Heart left ventricle (tissue), 16 donors: ENCODE data around the gene JMJD7. TPM values are rescaled to one million over a fixed set of nuclear protein-coding genes. Genes with fewer than 3 reads are reported as not detected.

Experiments used
- ATAC-seq, 4 donors: fragments of 200-7000 bp; cut with Tn5 transposase; one replicate each; pipeline ENCODE4 v1.9.1; 2020 to 2022; ENCODE audit warnings: moderate library complexity in 4 of 4, mild to moderate bottlenecking in 3 of 4, moderate number of reproducible peaks in 1 of 4
- DNase-seq, 5 donors: peaks; one replicate each; pipeline ENCODE4 v3.0.0-alpha.2; 2020
- H3K27ac ChIP-seq, 12 donors: fragments of 200-600 bp; sonication (generic) in 4 of 12; one replicate each; pipeline versions ENCODE4 v1.5.0 to v1.8.0; 2016 to 2022; ENCODE audit warnings: mild to moderate bottlenecking in 2 of 12
- H3K27me3 ChIP-seq, 9 donors: fragments of 200-600 bp; sonication (generic) in 2 of 9; one replicate each; pipeline versions ENCODE4 v1.5.1 to v1.8.0; 2016 to 2022; ENCODE audit warnings: mild to moderate bottlenecking in 3 of 9
- H3K36me3 ChIP-seq, 9 donors: fragments of 200-600 bp; sonication (generic) in 2 of 9; one replicate each; pipeline versions ENCODE4 v1.5.0 to v1.8.0; 2018 to 2022; ENCODE audit warnings: mild to moderate bottlenecking in 2 of 9
- H3K4me1 ChIP-seq, 12 donors: fragments of 200-600 bp; sonication (generic) in 4 of 12; one replicate each; pipeline versions ENCODE4 v1.5.0 to v1.8.0; 2016 to 2022; ENCODE audit warnings: mild to moderate bottlenecking in 3 of 12
- H3K4me3 ChIP-seq, 12 donors: fragments of 200-600 bp; sonication (generic) in 4 of 12; one replicate each; pipeline versions ENCODE4 v1.5.0 to v1.8.0; 2017 to 2022; ENCODE audit warnings: mild to moderate bottlenecking in 9 of 12, moderate library complexity in 4 of 12
- H3K9me3 ChIP-seq, 12 donors: fragments of 200-600 bp; sonication (generic) in 4 of 12; one replicate each; pipeline versions ENCODE4 v1.5.0 to v1.8.0; 2016 to 2022; ENCODE audit warnings: mild to moderate bottlenecking in 1 of 12
- CTCF ChIP-seq, 12 donors: fragments of 200-600 bp; sonication (generic) in 4 of 12; IDR thresholded peaks; one replicate each; pipeline versions ENCODE4 v1.5.0 to v1.8.0; 2018 to 2022; ENCODE audit warnings: antibody characterized with exemption in 12 of 12, mild to moderate bottlenecking in 5 of 12
- POLR2A ChIP-seq, 2 donors: fragments of 450-650 bp; IDR thresholded peaks; one replicate each; pipeline ENCODE4 v1.6.1; 2017; ENCODE audit warnings: antibody characterized with exemption in 2 of 2, mild to moderate bottlenecking in 2 of 2, moderate library complexity in 2 of 2
- WGBS, 4 donors: extraction: QIAGEN DNeasy Blood & Tissue Kit in 2 of 4; methylation state at CpG; one replicate each; pipeline versions ENCODE4 v1.1.5 to v1.1.7; 2013 to 2018; 5-methylcytosine and 5-hydroxymethylcytosine counted together
- intact Hi-C, 10 donors: fragments of 100-400 bp; cut with DNase I; formaldehyde crosslinking; loops; one replicate each; pipeline versions ENCODE4 v1.11.1 to v1.14.2; 2022
- polyA plus RNA-seq, 2 donors: library from polyadenylated mRNA; stranded (reverse); fragments of 200-250 nt; gene quantifications; one replicate each; pipeline ENCODE4 v1.2.3, GENCODE V29; 2013
- total RNA-seq, 9 donors: library from RNA; depleted of rRNA in 2 of 9; stranded (reverse); fragments of >200 nt in 2 of 9; fragmentation: NEBNext Ultra II Directional in 3 of 9; extraction: Animal tissue kit (Norgen Biotek cat#: 25700) in 3 of 9; gene quantifications; one replicate each; pipeline versions ENCODE4 v1.1.0 to v1.2.4, GENCODE V29; 2016 to 2023
- donor health status: ischemic (EF 13 %, LVEDD 7.1; RV severe dilation, severe dysfunction).
- donor health status: healthy with polysubstance abuse.
- donor health status: DM: no; HTN: yes; CAD: no.
- donor health status: DM: no; HTN: no; CAD: no.
- donor health status: ischemic (EF 25% LVEDD 6.9; RV normal size, moderate dysfunction).
- donor health status: ischemic (EF 25% LVEDD 5.7; RV mildly dilated, moderate dysfunction).
- donor health status: healthy.
- donor health status: DM: yes; HTN: yes; CAD: no.
- donor health status: ischemic (EF 35%, LVEDD 5.7; RV mildly dilated, moderate dysfunction).
- donor health status: nonischemic (EF 11% LVEDD 7.7; RV severe dilation, severe dysfunction).
- donor health status: DM: yes; HTN: yes; CAD: no.
- donor health status: PGD.
- donor health status: ischemic (EF 29% LVEDD 5.4; RV normal size, mild dysfunction).
- donor health status: nonischemic (EF 23%, LVEDD 6.1; RV moderate dilation, normal function).

The JMJD7 gene
- total and polyA plus RNA-seq, 11 donors: 5.4 to 20.6 (median 11.8) TPM

- ATAC-seq: no peak
- Histone ChIP-seq H3K9me3 (no peaks in the 10 kb centered on the region), H3K4me3 (no peak overlapping the region), H3K4me1 (no peaks in the 10 kb centered on the region), H3K27me3 (no peaks in the 10 kb centered on the region), H3K27ac (no peak overlapping the region), H3K36me3 (no peaks in the 10 kb centered on the region)
- intact Hi-C loops: no loop called here
- TF ChIP-seq POLR2A (IDR thresholded peaks at IDR 0.05) (no peak), CTCF (IDR thresholded peaks at IDR 0.05) (no peak)
- 85 to 89% (median 87%) methylated on average over 17 to 19 of the region's 19 CpGs for WGBS, 4 donors
- DNase-seq: no peak
These were observed 34.7 kb downstream of the JMJD7 start for GRCh38 chr15:41862515-41863116.

- DNase-seq: no peak
- intact Hi-C loops: no loop called here
- no peak overlapping the region for H3K4me3 ChIP-seq
These were observed 37.7 kb downstream of the JMJD7 start for GRCh38 chr15:41865490-41866055.

GRCh38 chr15:41866263-41866703 is 38.4 kb downstream of the JMJD7 start:
- WGBS, 4 donors: 75 to 100% (median 83%) methylated on average over 1 to 8 of the region's 8 CpGs
- no peaks in the 10 kb centered on the region for H3K36me3 ChIP-seq
- H3K27ac ChIP-seq: no peak overlapping the region
- ATAC-seq (no peak), DNase-seq (no peak)
- peaks cover 0 to 10% (median 0%) of the 10 kb centered on the region in 12 donors for H3K4me1 ChIP-seq
- intact Hi-C loops: no loop called here
- TF ChIP-seq CTCF (IDR thresholded peaks at IDR 0.05) (no peak), POLR2A (IDR thresholded peaks at IDR 0.05) (no peak)
- no peak overlapping the region for H3K4me3 ChIP-seq
- H3K9me3 ChIP-seq: no peaks in the 10 kb centered on the region
- no peaks in the 10 kb centered on the region for H3K27me3 ChIP-seq

More at GRCh38 chr15:41865490-41866055, 37.7 kb downstream of the JMJD7 start:
- H3K9me3 ChIP-seq: no peaks in the 10 kb centered on the region
- no peaks in the 10 kb centered on the region for H3K36me3 ChIP-seq
- H3K27me3 ChIP-seq: no peaks in the 10 kb centered on the region
- 90 to 95% (median 92%) methylated on average over 10 to 18 of the region's 18 CpGs for WGBS, 4 donors
- H3K4me1 ChIP-seq: peaks cover 0 to 3% (median 0%) of the 10 kb centered on the region in 12 donors
- TF ChIP-seq CTCF (IDR thresholded peaks at IDR 0.05): no peak
- no peak for TF ChIP-seq POLR2A (IDR thresholded peaks at IDR 0.05)
- ATAC-seq: no peak
- H3K27ac ChIP-seq: no peak overlapping the region

GRCh38 chr15:41866872-41867579 is 39.1 kb downstream of the JMJD7 start:
- 85 to 88% (median 86%) methylated on average over 15 to 25 of the region's 25 CpGs for WGBS, 4 donors
- intact Hi-C loops: no loop called here
- TF ChIP-seq CTCF (IDR thresholded peaks at IDR 0.05) (no peak), POLR2A (IDR thresholded peaks at IDR 0.05) (no peak)

More at GRCh38 chr15:41866872-41867579, 39.1 kb downstream of the JMJD7 start:
- H3K4me1 ChIP-seq: peaks cover 0 to 11% (median 0%) of the 10 kb centered on the region in 12 donors
- H3K4me3 ChIP-seq: no peak overlapping the region
- ATAC-seq (no peak), DNase-seq (no peak)
- no peak overlapping the region for H3K27ac ChIP-seq
- H3K27me3 ChIP-seq: no peaks in the 10 kb centered on the region
- no peaks in the 10 kb centered on the region for H3K36me3 ChIP-seq
- H3K9me3 ChIP-seq: no peaks in the 10 kb centered on the region
